Panc1 (cell line): ENCODE data around the gene POFUT1. TPM values are rescaled to one million over a fixed set of nuclear protein-coding genes. Genes with fewer than 3 reads are reported as not detected.

Experiments
- ATAC-seq: fragments of 200-7000 bp; cut with Tn5 transposase; 2 replicates; pipeline ENCODE4 v1.9.1; 2020; ENCODE audit warnings: mild to moderate bottlenecking, moderate library complexity
- BruUV-seq: library from RNA; stranded (reverse); fragments of 400-500 nt; replicated peaks from 2 replicates; lab custom pipeline; 2021; lab: Mats Ljungman, UMichigan
- CTCF ChIA-PET: fragments of 300-600 bp; sonication (Branson Sonifier 250); formaldehyde crosslinking; loops from one replicate; lab custom pipeline; 2022; ENCODE audit warnings: antibody characterized with exemption; lab: Charles Lee
- POLR2A ChIA-PET: fragments of 300-600 bp; sonication (Branson Sonifier 250); formaldehyde crosslinking; loops from one replicate; lab custom pipeline; 2022; ENCODE audit warnings: antibody characterized with exemption; lab: Charles Lee
- DNase-seq: peaks from one replicate; pipeline ENCODE4 v3.0.0-alpha.2; 2010; ENCODE audit warnings: low read depth, low spot score
- H3K27ac ChIP-seq: 2 replicates; pipeline ENCODE4 v1.5.1; 2011; ENCODE audit warnings: mild to moderate bottlenecking, low read length, inconsistent platforms
- H3K27me3 ChIP-seq: fragments of 200-500 bp; sonication (Bioruptor generic); 2 replicates; pipeline ENCODE4 v1.6.0; 2014; ENCODE audit warnings: low read length, inconsistent platforms; ENCODE audit not compliant: control insufficient read depth, insufficient read depth
- H3K36me3 ChIP-seq: fragments of 200-500 bp; sonication (Bioruptor generic); 2 replicates; pipeline ENCODE4 v1.5.1; 2014; ENCODE audit warnings: inconsistent platforms, mild to moderate bottlenecking, low read length, moderate library complexity; ENCODE audit not compliant: control insufficient read depth, insufficient read depth
- H3K4me1 ChIP-seq: 2 replicates; pipeline ENCODE4 v1.5.1; 2011; ENCODE audit warnings: inconsistent platforms, mild to moderate bottlenecking, low read length, moderate library complexity; ENCODE audit not compliant: control insufficient read depth, insufficient read depth
- H3K4me3 ChIP-seq, 2 experiments: 2 replicates each; pipeline ENCODE4 v1.5.1; 2011 to 2012; ENCODE audit warnings: low read depth in 2 of 2, low read length in 2 of 2, mild to moderate bottlenecking in 2 of 2, inconsistent platforms in 1 of 2, moderate library complexity in 1 of 2
- H3K9me3 ChIP-seq: fragments of 200-500 bp; sonication (Bioruptor generic); 2 replicates; pipeline ENCODE4 v1.5.1; 2014; ENCODE audit warnings: low read depth, mild to moderate bottlenecking, inconsistent platforms, low read length, moderate library complexity; ENCODE audit not compliant: control insufficient read depth, insufficient read depth
- POLR2AphosphoS5 ChIP-seq: IDR thresholded peaks from 2 replicates; pipeline ENCODE4 v1.6.1; 2012; ENCODE audit warnings: mild to moderate bottlenecking, low read depth, low read length, moderate library complexity
- SIN3A ChIP-seq: IDR thresholded peaks from 2 replicates; pipeline ENCODE4 v1.6.1; 2012; ENCODE audit warnings: low read depth, mild to moderate bottlenecking, low read length, moderate library complexity, borderline replicate concordance; ENCODE audit not compliant: insufficient read depth
- TCF7L2 ChIP-seq: IDR thresholded peaks from 2 replicates; pipeline ENCODE4 v1.6.1; 2011; ENCODE audit warnings: mild to moderate bottlenecking, low read depth, low read length, inconsistent platforms
- in situ Hi-C: cut with HindIII; loops from 2 replicates; pipeline ENCODE4 v1.10.0; 2016; ENCODE audit warnings: low sequenced_read_pairs, low pct_unique_long_range_greater_than_20kb
- intact Hi-C: fragments of 100-400 bp; cut with micrococcal nuclease; formaldehyde crosslinking; loops from one replicate; pipeline ENCODE4 v1.10.0; 2022; ENCODE audit not compliant: unreplicated experiment
- total RNA-seq: library from RNA; stranded (reverse); gene quantifications from one replicate; pipeline ENCODE4 v1.2.1, GENCODE V29; 2021; ENCODE audit not compliant: unreplicated experiment
- TF ChIP-seq, protein P1 (sequence below): fragments of 450-650 bp; IDR thresholded peaks from 2 replicates; pipeline ENCODE4 v1.5.1; 2017; ENCODE audit warnings: mild to moderate bottlenecking
- TF ChIP-seq, protein P2 (sequence below), 2 experiments: IDR thresholded peaks; 2 replicates each; pipeline ENCODE4 v1.6.1; 2011 to 2012; ENCODE audit warnings: low read depth in 2 of 2, control low read depth in 1 of 2, low read length in 1 of 2, mild to moderate bottlenecking in 1 of 2, moderate library complexity in 1 of 2; ENCODE audit not compliant: insufficient read depth in 1 of 2

Gene POFUT1
- total RNA-seq, 1 experiment from 2014 or later, result 138 TPM

DNA sequence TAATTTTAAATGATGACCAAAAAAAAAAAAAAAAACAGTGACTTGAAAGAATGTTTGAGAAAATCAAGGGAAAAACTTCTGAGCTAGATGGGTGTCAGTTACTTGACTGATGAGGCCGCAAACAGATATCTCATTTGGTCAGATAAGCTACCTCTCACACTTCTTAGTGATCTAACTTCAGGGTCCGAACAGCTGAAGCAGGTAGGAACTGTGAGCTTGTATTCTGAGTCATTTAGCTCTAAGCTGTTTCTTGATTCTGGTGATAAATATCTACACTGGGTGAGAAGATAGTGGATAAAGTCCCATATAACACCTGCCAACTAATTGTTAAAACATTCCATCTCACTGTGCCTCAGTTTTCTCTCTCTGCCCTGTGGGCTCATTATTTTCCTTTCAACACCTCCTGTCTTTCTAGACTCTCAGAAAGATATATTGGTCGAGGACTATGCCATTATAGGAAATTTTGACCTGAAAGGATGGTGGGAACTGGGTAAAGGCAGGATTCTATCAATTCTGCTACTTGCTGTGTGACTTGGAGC, 77.5 kb downstream of the POFUT1 start:
- no peaks in the 10 kb centered on the region for H3K9me3 ChIP-seq
- ATAC-seq (no peak), DNase-seq (no peak)
- H3K4me1 ChIP-seq, result peaks cover 18% of the 10 kb centered on the region
- in situ Hi-C loops, result no loop called here
- ChIA-PET POLR2A (interaction anchor here (0.6 kb wide), 1 partner anchor 52 kb away, joined by 4 read pairs; no protein-coding TSS in a partner anchor), CTCF (no interaction called here)
- BruUV-seq, result no TSS peak
- H3K4me3 ChIP-seq, result no peak overlapping the region
- intact Hi-C loops, result no loop called here
- H3K36me3 ChIP-seq, result peaks cover 4% of the 10 kb centered on the region; the same call in 1 of the 2 replicates
- no peak overlapping the region for H3K27ac ChIP-seq
- TF ChIP-seq TCF7L2 (no peak), SIN3A (no peak), POLR2AphosphoS5 (no peak)
- TF ChIP-seq, protein P1, sequence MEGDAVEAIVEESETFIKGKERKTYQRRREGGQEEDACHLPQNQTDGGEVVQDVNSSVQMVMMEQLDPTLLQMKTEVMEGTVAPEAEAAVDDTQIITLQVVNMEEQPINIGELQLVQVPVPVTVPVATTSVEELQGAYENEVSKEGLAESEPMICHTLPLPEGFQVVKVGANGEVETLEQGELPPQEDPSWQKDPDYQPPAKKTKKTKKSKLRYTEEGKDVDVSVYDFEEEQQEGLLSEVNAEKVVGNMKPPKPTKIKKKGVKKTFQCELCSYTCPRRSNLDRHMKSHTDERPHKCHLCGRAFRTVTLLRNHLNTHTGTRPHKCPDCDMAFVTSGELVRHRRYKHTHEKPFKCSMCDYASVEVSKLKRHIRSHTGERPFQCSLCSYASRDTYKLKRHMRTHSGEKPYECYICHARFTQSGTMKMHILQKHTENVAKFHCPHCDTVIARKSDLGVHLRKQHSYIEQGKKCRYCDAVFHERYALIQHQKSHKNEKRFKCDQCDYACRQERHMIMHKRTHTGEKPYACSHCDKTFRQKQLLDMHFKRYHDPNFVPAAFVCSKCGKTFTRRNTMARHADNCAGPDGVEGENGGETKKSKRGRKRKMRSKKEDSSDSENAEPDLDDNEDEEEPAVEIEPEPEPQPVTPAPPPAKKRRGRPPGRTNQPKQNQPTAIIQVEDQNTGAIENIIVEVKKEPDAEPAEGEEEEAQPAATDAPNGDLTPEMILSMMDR, result no peak
- TF ChIP-seq, protein P2, sequence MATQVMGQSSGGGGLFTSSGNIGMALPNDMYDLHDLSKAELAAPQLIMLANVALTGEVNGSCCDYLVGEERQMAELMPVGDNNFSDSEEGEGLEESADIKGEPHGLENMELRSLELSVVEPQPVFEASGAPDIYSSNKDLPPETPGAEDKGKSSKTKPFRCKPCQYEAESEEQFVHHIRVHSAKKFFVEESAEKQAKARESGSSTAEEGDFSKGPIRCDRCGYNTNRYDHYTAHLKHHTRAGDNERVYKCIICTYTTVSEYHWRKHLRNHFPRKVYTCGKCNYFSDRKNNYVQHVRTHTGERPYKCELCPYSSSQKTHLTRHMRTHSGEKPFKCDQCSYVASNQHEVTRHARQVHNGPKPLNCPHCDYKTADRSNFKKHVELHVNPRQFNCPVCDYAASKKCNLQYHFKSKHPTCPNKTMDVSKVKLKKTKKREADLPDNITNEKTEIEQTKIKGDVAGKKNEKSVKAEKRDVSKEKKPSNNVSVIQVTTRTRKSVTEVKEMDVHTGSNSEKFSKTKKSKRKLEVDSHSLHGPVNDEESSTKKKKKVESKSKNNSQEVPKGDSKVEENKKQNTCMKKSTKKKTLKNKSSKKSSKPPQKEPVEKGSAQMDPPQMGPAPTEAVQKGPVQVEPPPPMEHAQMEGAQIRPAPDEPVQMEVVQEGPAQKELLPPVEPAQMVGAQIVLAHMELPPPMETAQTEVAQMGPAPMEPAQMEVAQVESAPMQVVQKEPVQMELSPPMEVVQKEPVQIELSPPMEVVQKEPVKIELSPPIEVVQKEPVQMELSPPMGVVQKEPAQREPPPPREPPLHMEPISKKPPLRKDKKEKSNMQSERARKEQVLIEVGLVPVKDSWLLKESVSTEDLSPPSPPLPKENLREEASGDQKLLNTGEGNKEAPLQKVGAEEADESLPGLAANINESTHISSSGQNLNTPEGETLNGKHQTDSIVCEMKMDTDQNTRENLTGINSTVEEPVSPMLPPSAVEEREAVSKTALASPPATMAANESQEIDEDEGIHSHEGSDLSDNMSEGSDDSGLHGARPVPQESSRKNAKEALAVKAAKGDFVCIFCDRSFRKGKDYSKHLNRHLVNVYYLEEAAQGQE (IDR thresholded peaks at IDR 0.05; ENCODE audit: insufficient read depth in 1 of 2, low read depth in 2 of 2, low read length in 1 of 2), result no peak
- no peaks in the 10 kb centered on the region for H3K27me3 ChIP-seq

DNA sequence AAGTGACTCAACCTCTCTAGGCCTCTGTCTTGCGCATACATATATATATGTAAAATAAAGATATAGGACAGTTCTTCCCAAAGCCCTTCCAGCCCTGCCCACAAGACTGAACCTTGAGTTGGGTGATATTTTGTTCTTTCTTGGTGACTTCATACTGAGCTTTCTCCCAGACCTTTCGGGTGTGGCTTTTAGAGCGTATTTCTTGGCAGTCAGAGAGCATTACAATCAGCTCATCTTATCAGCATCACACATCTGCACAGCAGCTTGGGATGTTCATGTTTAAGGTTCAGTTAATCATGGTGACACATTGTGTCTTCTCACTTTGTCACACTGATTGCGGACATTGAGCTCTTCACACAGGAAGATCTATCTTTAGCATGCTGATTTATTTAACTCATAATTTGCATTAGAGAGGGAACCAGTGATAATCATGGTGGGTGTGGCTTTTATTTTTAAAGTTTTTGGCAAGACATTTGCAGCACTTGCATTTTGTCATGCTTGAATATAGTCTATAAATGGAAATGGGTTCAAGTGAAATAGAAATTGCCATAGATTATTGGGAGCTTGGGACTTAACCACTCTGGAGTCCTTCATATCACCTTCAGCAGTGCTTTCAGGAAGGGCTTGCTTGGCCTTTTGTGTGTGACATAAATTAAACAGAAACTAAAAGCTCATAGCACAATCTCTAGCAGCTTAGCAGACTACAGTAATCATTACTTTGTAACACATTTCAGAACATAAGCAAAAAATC, 78.1 kb downstream of the POFUT1 start:
- in situ Hi-C loops (no loop called here), intact Hi-C loops (no loop called here)
- DNase-seq, result no peak
- no peak overlapping the region for H3K27ac ChIP-seq
- peaks cover 4% of the 10 kb centered on the region; the same call in 1 of the 2 replicates for H3K36me3 ChIP-seq
- no peak for TF ChIP-seq SIN3A
- TF ChIP-seq, protein P1, result no peak
- TF ChIP-seq TCF7L2, result no peak
- TF ChIP-seq, protein P2 (IDR thresholded peaks at IDR 0.05; ENCODE audit: insufficient read depth in 1 of 2, low read depth in 2 of 2, low read length in 1 of 2), result no peak
- TF ChIP-seq POLR2AphosphoS5, result no peak
- no TSS peak for BruUV-seq
- 0 out of 2 replicates have a peak, but pooled peaks have one; percentile 19 for ATAC-seq
- H3K9me3 ChIP-seq, result no peaks in the 10 kb centered on the region
- H3K4me3 ChIP-seq, result no peak overlapping the region
- H3K27me3 ChIP-seq, result no peaks in the 10 kb centered on the region
- POLR2A ChIA-PET, result interaction anchor here (0.6 kb wide), 1 partner anchor 51 kb away, joined by 4 read pairs; no protein-coding TSS in a partner anchor
- H3K4me1 ChIP-seq, result peaks cover 16% of the 10 kb centered on the region
- CTCF ChIA-PET, result no interaction called here
